GM19043 (cell line): Measurements from ENCODE around the gene CDK14.
A peak's percentile ranks its signal among the peaks of the same experiment; 100 is the strongest.

Experiments used
- ATAC-seq: cut with Tn5 transposase; IDR thresholded peaks from one replicate; pipeline ENCODE4 v1.9.1; 2021; ENCODE audit warnings: low read depth; ENCODE audit not compliant: unreplicated experiment

CDK14 gene

DNA sequence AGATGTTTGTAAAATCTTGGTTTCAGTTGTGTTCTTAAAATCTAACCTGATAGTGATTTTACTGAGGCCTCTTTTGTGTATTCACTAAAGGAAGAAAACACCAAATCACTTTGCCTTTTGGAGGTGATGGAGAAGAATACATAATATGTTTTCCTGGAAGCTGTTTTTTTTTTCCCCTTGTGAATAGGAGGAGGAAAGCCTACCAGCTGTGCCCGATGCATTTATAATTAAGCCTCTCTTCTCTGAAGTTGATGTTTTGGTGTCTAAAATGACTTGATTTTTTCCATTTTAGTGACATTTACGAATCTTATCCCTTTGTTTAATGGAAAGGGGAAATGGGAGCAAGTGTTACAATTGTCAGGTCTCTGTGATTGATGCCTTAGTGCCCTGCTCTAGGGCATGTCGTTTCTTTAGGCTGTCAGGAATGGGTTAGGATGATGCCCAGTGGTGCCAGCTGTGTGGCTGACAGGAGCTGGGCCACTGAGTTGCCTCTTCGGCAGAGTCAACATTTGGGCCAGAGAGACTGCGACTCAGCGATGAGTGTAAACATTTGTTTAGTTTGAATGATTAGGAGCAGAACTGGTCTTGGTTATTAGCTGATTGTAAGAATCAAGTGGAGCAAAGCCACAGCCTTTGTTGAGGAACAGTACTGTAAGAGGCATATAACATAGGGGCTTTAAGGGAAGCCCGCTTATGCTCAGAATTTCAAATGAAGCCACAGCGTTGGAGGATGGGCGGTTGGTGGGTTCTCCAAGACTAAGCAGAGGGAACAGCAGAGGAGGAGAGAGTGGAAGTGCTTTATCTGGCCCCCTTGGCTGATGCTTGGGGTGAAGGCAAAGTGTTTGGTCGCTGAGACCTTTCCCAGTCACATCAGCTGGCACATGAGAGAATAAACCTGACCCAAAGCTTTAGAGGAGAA, 81.6 kb downstream of the CDK14 start:
- ATAC-seq = no peak

DNA sequence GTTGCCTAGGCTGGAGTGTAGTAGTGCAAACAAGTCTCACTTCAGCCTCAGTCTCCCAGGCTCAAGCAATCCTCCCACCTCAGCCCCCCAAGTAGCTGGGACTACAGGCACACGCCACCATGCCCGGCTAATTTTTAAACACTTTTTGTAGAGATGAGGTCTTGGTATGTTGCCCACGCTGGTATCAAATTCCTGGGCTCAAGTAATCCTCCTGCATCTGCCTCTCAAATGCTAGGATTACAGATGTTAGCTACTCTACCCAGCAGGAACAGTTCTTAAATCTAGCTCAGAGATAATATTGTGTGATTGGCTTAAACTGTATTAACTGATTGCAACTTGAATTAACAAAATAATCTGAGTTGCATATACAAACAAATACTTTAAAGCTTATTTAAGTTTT, 82.9 kb downstream of the CDK14 start:
- ATAC-seq = no peak

DNA sequence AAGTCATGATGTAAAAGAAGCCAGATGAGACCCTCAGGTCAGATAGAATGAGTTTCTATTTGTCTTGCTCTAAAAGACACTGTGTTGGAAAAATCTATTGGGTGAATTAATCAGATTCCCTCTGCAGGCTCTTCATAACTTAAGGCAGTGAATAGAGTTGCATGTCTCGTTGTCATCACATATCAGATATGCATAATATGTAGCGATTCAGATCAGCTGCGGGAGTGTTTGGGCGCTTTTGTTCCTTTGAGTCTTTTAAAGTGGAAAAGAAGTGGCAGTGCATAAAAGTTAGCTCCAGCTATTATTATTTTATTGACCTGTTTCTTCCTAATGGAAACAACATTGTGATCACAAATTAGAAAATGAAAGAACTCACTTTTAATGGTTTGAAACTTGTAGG, 84.4 kb downstream of the CDK14 start:
- ATAC-seq = no peak

DNA sequence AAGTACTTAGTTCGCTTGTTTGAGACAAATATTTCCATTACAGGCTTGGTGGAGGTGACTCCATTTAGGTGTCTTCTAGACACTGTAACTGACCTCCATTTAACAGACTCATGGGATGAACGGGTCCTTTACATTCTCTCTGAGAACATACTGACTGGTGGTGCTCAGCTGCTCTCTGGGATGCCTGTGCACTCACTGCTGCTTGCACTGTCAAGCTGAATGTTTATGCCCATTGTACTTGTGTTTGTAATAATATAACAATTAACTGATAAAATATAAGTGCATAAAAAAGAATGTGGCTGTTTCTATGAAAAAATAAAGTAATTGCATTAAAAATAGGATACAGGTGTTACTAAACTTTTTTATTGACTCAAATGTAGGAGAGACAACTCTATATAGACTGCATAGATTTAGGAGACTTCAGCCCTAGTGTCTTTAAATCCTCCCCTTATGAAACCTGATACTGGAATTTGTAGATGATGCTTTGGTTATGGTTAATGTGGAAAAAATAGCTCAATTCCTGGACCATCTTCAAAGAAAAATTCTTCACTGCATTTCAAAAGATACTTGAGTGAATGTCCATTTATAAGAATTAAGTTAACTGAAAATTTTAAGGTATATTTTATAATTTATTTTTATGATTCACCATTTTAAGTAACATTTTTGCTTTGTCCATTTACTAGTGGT, 85.4 kb downstream of the CDK14 start:
- no peak for ATAC-seq

DNA sequence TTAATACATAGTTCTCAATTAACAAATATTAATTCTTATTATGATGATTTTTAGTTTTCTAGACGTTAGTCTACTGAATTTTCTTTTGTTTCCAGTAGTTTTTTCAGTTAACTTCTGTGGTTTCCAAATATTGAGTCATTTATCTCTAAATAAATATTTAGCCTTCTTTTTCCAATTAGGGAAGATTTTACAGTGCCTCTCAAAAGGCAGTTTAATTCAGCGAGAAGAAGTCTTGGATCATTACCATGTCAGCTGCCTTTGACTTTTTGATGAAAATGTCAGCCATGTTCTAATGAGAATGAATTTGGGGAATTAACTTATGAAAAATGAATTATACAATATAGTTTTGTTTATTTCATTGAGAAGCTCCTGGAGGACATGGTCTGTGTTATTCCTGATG, 90.0 kb downstream of the CDK14 start:
- no peak for ATAC-seq

DNA sequence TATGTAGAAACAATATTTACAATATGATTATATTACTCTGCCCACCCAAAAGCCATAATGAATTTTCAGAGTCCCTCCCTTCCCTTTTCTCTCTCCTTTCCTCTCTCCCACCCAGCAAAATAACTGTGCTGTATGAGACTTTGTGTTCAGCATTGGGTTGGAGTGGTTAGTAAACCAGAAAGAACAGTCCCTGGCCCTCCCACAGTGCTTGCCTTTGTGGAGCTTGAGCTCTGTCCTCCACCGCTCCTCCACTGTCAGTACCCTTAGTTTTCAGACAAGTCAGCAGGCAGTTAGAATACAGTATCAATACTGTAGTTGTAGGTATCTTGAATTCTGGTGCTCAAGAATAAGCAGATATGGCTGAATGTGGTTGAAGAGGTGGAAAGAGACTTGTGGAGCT, 92.7 kb downstream of the CDK14 start:
- ATAC-seq = no peak

DNA sequence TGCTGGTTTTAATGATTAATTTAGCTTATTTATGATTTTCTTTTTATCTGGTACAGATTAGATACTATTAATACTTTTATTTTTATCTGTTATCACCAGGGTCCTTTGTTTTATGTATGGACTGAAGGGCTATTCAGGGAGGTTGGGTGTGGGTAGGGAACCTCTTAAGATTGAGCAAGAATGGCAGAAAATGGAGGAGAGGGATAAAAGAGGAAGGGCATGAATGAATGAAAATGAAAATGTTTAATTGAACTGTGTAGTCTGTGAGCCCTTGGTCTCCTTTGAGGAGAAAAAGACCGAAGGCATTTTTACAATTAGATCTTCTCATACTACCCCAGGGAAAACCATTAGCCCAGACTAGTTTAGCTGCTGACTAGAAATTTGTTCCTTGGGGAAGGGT, 93.1 kb downstream of the CDK14 start:
- ATAC-seq = no peak

DNA sequence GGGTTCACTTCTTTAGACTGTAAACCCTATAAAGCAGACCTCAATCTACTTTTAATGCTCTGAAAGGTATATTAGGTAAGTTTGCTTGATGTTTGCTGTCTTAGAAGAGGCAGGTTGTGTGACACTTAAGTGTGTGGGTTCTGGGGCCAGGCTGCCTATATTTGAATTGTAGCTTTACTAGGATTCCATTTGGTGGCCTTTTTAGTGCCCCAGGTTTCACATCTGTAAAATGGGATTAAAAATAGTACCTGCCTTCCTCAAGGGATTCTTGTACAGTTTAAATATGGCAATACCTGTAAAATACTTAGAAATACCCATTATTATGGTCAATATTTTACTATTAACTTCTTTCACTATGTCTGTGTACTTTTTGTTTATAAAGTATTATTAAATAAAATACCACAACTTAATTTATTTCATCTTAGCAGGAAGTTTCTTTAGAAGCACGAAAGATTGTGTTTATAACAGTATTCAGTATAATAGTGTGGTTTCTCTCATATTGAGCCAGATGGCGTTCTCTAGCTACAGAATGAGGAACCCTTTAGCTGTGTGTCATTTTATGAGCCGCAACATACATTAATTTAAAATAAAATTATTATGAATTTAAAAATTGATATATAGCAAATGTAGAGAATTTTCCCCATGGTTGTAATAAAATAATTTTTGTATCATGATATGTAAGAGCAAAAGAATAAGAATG, 94.2 kb downstream of the CDK14 start:
- no peak for ATAC-seq

DNA sequence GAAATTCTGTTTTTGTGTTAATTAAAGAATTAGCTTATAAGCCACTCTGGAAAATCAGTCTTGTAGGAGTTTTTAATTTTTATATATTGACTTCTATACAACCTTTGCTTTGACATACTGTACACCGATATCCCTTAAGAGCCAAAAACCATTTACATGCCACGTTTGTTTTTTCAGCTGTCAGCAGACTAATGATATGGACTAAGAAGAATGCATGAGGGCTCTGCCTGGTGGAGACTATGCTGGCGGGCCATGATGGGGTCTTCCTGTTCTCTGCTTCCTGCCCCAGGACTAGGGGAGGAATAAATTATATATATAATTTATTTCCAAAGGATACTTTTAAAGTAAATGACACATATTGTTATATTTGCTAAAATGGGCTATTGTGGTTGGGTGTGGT, 96.3 kb downstream of the CDK14 start:
- no peak for ATAC-seq

DNA sequence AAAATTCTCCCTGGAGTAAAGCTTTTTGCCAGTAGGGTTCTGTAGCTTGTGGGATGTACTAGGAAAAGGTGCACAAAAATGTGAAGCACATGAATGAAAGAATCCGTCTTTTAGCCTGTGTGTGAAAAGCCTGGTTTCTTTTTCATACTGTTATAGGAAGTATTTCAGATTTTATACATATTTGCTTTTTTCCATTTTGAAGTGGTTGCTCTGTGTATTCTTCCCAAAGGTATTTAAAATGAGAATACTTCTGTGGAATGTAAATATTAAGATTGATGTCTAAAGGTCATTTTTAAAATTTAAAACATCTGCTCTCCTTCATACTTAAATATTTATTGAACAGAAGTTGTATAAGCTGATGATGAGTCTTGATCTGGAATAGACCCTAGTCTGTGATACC, 96.8 kb downstream of the CDK14 start:
- no peak for ATAC-seq

DNA sequence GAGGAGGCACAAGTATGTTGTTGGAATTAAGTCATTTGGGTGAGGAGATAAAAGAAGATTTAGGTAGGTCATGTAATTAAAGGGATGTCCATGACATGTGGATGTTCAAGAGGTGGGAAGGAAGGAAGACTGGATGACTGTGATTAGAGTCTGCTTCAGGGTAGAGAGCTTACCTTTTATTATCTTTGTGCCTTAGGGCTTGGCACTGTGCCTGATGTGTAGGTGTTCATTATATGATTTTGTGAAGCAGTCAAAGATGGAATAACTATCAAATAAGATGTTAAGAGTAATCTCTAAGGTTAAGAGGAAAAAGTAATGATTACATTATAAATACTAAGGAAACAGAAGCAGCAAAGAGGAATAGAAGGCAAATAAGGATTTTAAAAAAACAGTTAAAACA, 97.8 kb downstream of the CDK14 start:
- ATAC-seq = no peak

DNA sequence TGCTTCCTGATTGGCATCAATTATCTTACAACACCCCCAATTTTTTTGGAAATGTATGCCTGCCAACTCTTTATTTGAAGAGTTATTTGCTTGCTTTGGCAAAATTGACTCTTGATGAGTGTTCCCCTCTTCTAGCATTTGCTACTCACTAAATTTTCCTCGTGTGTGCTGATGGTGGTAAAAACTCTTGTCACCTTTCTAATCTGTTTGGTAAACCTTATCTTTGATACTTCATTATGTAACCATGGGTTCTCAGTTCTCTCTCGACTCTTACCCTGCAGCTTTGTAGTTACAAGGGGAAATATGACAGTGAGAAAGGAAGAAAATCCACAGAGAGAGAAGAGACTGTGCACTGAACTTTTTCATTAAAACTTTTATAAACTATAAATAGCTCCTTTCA, 102.5 kb downstream of the CDK14 start:
- ATAC-seq = no peak

DNA sequence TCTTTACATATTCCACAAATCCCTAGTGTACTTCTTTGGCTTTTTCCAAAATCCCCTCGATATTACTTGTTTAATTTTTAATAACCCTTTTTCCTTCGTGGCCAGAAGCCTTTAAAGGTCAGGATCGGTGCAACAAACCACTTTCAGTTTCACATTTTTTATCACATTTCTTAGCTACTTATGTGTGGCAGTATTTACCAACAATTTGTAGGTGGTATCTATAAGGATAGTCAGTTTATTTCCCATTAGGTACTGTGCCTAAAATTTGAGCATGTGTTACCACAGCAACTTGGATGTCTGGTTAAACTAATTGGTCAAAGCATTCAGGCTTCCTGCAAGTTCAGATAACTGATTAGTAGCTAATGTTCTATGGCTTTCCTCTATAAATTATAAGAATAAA, 104.9 kb downstream of the CDK14 start:
- peak; percentile 68 for ATAC-seq

DNA sequence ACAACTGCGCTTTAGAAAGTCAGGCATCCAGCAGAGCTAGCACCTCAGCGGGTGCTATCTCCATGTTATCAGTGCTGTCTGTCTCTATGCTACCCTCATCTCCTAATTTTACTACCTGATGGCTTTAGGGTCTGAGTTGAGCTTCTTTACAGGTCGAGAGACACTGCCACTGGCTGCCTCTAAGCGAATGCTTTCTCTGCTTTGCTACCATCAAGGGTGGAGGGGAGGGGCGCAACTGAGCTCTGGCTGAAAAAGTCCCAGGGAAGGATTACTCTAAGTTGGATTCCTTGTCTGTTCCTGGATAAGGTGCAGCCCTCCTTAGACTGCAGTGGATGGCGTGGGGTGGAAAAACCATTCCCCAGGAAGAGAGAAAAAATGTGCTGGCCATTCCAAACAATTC, 105.7 kb downstream of the CDK14 start:
- no peak for ATAC-seq

DNA sequence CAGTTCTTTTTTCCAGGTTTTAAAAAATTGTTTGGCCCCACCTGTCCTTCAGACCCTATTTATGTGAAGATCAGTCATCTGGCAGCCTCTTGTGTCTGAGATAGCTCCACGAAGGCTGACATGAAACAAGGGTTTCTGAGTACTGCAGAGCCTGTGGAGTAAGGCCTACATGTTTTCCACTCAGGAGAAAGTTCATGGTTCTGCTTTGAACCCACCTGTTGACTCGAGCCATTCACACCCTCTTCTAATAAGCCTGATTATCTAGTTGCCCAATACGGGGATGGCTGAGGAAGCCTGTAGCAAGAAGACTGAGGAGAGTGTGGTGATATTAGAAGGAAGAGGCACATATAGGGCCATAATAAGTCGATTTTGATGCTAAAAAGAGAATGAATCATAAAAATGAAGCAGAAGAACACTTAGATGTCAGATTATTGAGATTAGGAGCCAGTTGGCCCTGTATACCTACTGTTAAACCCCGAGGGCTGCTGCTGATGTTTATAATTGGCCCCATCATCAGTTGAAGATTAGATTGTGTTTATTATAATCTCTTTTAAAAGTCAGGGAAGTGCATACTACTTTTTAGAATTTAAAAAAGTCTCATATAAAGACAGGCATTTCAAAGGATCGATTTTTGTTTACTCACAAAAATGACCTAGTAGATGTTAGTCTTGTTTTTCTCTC, 109.4 kb downstream of the CDK14 start:
- no peak for ATAC-seq

DNA sequence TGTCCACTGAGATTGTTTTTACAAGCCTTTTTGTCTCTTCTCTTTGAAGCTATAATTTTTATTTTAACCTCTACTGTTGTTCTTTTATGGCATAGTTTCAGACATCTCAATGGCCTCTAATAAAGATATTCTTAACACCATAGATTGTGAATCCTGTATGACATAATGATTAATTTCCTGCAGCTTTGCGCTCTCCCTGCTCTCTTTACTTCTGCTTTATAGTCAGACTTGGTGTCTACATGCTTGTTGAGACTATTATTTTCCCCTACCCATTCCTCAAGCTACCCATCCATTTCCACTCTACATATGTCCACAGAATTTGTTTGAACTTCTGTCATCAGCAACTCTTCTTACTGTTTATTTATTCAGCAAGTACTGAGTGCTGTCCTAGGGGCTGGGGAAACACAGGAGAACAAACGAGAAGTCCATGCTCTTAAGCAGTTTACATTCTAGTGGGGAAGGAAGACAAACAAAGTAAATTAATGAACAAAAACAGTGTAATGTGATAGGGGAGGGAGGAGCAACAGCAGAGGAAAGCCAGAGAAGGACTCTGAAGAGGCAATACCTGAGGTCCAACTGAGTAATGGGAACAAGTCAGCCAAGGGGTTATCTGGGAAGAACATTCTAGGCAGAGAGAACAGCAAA, 110.1 kb downstream of the CDK14 start:
- no peak for ATAC-seq

DNA sequence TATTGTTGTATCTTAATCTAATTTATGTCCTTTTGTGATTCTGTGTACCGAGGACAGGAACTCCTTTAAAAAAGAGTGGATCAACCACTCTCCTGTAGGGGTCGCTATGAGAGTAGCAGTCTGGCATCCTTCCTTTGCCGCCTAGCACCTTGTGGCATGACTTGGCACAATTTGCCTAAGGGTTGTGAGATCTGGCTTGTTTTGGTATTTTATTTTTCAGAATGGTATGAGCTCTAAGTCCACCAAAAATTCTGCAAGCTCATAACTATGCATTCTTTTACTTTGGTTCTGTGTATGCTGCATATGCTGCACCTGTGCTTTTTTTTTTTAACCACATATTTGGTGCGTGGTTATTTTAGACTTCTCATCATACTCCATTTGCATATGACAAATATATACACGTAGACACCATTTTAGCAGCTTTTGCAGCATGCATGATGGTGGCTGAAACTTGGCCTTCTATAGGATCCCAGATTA, 112.8 kb downstream of the CDK14 start:
- ATAC-seq = peak; percentile 55

DNA sequence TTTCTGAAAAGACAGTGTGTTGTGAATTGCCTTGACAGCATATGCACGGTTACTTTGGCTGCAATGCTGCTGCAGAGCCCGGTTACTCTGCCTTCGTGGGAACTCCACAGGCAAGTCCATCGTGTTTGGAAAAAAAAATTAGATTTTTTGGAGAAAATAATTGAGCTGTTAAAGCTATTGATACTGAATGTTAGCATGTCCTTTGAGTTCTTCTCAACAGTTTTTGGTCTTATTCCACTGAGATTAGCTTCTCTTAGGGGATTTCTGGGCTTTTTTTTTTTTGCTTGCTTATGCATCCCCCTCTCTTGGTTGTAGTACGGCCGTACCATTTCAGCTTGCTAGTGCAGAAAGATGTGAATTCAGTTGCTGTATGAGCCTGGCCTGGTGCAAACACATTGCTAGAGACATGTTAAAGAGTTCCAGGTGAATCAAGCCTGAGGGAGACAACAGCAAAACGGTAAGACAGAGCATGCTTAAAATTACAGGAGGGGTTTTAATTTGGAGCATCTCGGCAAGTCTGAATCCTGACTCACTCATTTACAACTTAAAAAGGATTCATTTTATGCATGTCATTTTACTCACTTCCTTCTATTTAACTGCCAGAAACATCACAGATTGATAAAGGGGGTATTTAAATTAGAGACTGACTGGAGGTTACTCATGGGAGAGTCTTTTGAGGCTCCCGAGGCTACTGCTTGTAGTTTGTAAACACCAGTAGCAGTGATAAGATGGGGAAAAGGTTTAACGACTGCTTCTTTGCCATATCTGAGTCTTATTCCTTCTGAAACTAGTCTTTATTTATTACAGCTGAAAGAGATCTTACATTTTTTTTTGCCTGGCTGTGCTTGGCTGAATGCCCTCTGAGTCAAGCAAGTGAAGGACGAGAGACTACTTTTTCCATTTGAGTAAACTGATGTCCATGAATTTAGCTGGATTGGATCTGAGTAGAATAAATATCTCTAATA, 113.7 kb downstream of the CDK14 start:
- ATAC-seq = peak; percentile 41

DNA sequence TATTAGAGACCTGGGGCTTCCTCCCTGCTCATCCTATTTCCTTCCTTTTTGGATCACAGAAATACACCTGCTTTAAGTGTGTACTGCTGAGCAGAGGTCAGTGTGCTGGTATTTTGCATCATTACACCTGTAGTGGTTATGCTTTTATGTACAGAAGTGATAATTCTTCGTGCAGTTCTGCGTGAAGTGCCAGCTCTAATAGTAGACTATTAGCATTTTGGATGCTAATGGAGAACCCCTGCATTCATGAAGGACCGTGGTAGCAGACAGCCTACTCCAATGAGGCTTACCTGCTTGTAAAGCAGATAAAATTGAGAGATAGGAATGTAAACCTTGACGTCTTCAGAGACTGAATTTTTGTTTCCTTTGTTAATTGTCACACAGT, 114.3 kb downstream of the CDK14 start:
- ATAC-seq = no peak
